HG03139 (cell line): Measurements from ENCODE around the gene GHR.

ENCODE experiments used
- ATAC-seq: cut with Tn5 transposase; IDR thresholded peaks from one replicate; pipeline ENCODE4 v1.9.1; 2021; ENCODE audit not compliant: unreplicated experiment

GHR gene

DNA sequence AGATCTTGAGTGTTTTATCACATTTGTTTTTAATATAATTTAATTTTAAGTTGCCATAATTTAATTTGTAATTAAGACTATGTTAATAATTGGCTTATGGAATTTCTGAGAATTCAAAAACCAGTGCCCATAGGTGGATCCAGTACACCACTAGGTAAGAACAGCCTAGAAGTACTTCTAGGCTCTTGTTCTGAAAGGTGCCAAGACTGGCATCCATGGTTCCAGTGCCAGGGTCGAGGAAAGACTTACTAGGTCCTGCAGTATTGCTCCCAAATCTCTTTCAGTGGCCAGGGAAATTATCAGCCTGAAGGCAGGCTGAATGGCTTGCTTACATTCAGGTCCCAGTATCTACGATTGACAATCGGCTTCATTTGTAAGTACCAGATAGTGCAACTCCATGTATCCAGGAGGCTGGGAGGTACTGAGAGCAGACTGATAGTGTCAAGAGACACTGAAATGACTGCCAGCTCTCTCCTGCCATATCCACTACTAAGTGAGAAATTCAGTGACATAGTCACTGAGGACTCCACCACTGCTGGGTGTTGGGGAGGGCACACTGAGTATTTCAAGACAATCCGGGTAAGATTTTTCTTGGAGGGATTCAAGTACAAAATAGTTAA lies 174.2 kb downstream of the GHR start:
- ATAC-seq = no peak

DNA sequence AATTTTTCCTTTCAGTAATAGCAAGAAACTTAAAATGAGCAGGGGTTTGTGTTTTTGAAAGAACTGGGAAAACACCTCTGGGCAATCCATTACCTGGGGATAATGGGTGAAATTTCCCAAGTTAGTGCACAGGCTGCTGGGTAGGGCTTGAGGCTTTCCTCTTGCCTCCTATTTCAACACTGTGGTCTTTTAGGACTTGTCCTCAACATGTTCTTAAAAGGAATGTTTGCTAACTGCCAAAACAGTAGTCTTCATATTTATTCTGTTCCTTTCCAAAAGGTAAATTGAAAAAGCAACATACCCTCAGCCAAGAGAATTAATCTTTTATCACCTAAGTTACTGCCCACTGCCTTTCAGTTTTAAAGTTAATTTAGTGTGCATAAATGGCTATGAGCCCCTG lies 175.1 kb downstream of the GHR start:
- no peak for ATAC-seq

DNA sequence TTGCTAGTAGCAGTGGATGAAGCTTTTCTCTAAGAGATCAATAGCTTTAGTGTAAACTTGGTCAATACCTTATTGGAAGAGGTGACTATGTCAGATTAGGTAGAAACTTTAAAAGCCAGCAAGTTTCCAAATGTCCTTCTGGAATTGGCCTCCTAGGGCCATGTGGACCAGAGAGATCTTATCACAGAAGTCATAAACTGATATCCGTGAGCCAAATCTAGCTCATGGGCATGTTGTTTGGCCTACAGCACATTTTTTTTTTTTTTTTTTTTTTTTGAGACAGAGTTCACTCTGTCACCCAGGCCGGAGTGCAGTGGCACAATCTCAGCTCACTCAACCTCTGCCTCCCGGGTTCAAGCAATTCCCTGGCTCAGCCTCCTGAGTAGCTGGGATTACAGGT lies 175.9 kb downstream of the GHR start:
- no peak for ATAC-seq

DNA sequence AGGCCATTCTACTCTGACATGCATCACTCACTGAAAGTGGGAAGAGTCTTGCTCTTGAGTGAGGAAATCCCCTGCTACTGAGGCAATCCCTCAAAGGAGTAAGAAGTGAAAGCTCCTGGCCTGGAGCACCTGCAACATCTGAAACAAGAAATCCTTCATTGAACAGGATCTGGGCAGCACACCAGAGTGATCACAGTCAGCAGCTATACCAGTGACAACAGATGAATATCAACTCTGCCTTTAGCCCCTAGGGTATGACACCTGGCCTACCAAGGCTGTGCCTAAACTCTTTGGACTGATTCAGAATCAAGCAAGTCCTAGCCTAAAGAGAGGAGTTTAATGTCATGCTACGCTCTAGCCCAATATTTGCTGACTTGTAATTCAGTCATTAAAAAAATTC lies 177.2 kb downstream of the GHR start:
- no peak for ATAC-seq

DNA sequence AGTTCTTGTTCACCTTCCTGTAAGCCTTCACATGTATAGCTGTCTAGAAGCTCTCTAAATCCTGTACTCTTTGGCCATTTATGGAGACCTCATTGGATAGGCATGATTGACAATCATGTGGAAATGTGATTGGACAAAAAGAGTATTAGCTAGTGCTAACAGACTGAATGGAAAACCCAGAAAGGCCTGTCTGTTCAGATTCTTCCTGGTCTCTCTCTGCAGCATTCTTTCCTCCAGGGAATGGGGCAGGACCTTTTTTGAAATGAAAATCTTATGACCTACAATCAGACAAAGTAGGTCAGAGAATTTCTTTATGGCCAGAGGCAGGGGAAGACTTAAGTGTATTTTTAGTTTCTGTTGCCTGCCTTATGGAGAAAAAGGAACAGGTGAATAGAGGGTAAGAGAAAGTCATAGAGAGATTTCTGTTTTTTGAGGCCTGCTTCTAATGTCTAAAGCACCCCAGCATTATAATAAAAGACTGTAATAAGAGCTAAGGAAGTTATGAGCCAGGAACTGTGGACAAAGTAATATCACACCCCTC lies 181.0 kb downstream of the GHR start:
- ATAC-seq = no peak

DNA sequence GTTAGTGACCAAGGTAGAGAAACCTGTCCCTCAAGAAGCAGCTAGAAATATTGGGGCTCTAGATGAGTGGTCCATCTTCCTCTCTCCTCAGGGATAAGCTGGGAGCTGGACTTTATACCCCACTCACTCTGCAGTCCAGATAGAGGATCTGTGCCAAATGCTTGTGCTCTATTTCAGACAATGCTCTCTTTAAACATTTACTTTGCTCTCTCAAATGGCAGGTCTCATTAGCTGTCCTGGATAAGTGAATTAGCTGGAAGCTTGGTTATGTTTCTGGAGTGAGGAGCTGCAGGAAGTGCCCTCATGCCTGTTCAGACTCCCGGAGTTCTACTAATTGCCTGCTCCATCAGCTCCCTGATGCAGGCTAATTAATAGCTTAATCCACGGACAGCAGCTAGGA lies 182.3 kb downstream of the GHR start:
- ATAC-seq = no peak

DNA sequence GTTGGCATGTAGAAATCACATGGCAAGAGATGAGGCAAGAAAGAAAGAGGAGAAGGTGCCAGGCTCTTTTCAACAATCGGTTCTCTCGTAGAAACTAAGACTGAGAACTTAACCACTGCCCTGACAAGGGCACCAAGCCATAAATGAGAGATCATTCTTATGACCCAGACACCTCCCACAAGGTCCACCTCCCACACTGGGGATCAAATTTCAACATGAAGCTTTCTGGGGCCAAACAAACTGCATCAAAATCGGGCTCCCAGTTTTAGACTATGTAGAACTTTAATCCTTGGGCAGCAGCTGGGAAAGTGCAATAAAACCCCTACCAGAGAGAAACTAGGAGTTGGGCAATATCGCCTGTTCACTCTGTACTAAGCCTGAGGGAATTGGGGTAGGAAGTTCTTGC lies 183.2 kb downstream of the GHR start:
- ATAC-seq = no peak

DNA sequence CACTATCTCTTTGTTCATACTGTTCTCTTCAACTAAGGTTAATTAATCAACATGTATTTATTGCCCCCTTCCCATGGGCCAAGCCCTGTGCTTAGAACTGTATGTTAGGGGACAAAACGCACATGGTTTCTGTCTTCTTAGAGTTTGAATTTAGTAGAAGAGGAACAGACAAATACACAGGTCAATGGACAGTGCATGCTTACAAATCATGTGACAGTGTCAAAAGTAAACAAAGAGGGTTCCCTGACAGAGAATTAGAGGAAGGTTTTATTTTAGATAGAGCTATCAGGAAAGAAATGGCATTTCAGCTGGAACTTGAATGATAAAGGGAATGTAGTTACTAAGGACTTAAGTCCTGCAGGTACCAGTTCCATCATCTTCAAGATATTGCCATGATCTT lies 188.2 kb downstream of the GHR start:
- no peak for ATAC-seq

DNA sequence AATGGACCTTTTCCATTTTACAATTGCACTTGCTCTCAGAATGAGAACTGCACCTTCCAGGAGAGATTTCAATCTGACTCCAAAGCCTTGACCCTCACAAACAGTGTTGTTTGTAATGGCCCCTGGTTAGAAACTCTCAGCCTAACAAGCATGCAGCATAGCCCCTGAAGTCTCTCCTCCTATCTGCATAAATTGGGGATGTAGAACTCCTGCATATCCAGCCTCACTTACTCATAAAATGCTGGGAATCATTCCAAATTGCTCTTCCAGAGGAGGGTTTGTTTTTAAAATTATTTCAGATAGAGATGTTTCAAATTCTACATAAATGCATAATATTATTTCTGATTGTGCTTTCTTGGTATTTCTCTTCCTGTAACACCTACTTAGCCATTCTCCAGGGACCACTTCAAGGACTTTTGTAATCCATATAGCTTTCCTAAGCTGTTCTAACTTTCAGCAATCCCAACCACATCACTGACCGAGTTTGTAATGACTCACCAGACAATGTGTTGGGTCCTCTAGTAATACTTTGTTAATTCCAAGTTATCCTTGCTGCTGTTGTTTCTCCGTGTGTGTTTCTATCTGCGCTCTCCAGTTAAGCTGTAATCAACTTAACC lies 189.6 kb downstream of the GHR start:
- ATAC-seq = no peak

DNA sequence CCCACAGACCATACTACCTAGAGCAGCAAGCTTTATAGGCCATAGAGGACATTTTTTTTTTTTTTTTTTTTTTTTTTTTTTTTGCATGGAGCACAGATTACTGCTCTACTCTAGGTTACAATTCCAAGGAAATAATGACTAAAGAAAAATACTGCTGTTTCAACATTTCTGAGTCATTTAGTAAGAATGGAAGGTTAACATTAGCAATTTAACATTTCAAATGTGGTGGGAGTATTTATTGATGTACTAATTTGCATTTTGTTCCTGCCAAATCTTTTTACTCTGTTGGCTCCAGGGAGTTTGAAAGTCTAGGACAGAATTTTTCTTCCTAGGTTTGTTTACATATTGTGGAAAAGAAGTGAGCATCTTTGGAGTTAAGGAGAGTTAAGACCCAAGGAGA lies 191.3 kb downstream of the GHR start:
- no peak for ATAC-seq

DNA sequence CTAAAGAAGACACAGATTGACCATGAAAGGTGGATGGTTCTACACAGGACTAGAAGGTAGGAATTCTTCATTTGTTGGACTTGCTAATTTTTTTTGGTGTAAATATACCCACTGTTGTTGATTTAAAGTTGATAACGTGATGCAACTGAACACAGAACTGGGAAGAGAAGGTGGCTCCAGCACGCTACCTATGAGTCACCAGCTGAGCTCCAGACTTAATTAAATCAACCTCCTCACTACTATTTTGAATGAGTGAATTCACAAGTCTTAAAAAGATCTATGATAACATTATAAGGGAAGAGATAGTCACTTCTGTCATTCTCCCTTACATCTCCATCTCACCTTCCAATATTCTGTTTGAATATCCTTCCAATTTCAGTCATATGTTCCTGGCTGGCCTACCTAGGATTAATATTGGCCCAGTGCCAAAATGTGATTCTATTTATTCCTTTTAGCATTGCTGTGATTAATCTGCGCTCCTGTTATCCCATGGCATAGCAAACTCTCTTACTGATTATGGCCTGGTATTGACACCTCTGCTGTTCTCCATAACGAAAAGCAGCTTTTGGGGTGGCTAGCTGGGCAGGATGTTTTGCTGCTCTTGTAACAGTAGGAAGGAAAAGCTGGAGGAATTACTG lies 197.5 kb downstream of the GHR start:
- no peak for ATAC-seq

DNA sequence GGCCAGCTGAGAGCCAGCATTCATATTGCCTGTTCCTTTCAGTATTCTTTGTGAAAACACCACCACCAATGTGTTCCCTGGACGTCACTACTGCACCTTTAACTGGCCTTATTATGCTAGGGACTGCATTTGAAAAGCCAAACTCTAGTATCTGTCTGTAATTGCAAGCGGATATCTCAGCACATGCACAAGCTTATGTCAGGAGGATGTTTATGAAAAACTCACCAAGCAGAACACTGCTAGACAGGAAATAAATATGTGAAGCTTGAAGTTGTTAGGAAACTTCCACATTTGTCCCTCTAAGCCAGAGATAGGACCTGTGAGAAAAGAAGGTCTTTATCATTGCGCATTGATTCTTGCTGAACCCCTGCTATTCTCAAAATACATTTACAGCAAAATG lies 198.0 kb downstream of the GHR start:
- no peak for ATAC-seq

DNA sequence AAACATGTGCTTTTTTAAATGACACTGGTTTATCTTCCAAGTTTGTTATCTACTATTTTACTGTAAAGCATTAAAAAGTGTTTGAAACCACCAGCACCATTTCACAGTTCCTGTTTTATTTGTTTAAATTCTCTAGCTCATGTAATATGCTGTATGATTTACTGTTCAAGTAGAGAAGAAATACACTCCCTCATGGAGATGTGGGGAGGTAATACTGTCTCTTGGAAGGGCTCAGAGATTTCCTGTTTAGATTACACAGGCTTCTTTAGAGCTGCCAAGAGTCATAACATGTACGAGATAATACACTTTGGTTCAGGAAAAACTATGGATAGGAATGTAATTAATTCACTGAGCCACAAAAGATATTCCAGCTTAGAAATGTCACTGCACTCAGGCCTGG lies 198.4 kb downstream of the GHR start:
- no peak for ATAC-seq

DNA sequence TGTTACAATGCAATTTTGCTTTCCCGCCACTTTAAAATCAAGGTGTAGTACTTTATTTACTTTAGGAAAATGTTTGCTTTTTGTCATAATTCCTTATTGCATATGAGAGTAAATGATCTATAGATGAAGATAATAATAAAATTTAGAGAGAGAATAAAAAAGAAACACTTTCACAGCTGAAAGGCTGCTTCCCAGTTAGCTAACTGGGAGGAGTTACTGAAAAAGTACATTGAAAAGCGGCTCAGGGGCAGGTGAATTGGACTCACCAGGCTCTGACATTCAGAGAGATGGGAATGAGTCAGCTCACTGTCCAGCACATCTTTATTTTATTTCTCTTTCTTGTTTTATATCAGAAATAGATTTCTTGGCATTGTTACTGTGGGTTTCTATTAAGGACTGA lies 201.7 kb downstream of the GHR start:
- no peak for ATAC-seq

DNA sequence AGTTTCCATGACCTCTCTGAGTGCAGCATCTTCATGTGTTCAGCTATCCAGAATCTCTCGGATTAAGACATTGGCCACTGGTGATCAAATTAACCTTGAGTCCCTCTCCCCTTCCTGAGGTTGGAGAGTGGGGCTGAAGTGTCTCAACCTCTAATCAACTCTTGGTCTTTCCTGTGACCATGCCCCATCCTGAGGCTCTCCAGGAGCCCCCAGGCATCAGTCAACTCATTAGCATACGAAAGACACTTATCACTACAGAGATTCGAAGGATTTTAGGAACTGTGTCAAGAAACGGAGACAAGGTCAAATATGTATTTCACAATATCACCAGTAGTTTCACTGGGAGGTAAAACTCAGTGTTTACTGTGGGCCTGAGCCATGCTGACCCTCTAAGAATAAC lies 203.2 kb downstream of the GHR start:
- ATAC-seq = no peak

DNA sequence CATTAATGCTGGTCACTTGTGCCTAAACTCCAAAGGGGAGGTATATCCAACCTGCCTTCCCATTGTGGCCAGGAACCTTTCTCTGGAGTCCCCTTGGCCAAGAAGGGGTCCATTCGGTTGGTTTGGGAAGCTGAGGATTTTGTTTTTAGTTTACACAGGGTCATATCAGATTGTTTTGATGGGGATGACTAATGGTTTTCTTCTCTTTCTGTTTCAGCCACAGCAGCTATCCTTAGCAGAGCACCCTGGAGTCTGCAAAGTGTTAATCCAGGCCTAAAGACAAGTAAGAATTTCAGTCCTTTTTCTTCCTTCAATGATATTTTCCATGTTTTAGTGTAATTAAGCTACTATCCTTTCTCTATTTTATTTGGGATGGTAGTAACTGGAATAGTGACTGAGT lies 205.6 kb downstream of the GHR start:
- no peak for ATAC-seq

DNA sequence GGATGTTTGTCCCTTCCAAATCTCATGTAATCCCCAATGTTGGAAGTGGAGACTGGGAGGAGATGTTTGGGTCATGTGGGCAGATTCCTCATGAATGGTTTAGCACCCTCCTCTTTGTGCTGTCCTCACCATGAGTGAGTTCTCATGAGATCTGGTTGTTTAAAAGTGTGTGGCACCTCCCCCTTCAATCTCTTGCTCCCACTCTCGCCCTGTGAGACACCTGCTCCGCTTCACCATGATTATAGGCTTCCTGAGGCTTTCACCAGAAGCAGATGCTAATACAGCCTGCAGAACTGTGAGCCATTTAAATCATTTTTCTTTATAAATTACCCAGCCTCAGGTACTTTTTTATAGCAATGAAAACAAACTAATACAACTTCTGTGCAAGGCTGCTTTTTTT lies 206.0 kb downstream of the GHR start:
- ATAC-seq = no peak

DNA sequence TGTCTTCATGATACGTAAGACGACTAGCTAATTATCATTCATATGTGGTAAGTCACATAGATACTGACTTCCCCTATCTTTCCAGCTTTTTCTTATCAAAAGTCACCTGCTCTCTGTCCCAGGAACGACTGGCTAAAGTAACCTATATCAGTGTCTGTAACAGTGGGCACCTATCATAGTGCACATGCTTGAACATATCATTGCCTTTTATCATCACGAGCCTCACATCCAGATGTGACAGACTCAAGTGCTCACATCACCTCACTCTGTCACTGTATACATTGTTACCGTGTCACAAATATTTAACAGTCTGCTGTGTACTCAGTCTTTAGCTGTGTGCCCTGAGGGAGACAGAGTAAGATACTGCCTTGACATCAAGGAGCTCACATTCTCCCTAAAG lies 208.0 kb downstream of the GHR start:
- no peak for ATAC-seq

DNA sequence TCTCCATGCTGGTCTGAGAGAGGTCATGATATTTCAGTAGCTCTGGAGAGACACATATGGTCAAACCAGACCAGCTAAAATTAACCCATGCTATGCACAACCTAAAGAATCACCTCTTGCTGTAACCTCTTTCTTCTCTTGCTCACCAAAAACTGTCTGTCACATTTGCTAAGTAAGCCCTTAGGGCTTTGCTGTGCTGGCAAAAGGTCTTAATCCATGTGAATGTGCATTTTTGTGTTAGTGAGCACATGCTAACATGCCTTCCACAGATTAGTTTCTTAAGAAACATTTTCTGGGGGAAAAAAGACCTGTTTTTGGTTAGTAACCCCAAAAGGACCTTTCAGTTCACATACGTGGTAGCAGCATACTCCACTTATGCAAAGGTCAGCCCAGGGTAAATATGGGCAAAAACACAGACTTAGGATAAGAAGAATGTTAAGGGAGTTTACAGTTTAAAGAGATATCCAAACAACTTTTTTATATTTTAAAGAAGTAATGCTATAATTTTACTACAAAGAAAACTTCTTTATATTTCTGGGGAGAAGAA lies 209.2 kb downstream of the GHR start:
- ATAC-seq = no peak

DNA sequence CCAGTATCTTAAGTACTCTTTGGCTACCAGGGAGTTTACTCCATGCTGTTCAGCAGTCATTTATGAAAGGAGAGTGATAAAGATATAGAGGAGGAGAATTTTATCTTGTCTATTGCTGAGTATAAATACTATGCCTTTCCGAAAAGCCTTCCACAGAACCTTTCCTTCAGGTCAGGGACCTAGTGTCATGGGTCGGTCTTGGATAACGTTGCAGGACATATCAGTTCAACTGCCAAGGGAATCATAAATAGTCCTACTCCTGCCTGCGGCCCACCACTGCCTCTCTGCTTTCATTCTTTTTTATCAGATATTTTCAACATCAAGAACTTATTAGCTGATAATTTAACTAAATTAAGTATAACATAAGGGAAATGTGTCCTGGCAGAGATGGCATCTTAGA lies 211.3 kb downstream of the GHR start:
- ATAC-seq = no peak

DNA sequence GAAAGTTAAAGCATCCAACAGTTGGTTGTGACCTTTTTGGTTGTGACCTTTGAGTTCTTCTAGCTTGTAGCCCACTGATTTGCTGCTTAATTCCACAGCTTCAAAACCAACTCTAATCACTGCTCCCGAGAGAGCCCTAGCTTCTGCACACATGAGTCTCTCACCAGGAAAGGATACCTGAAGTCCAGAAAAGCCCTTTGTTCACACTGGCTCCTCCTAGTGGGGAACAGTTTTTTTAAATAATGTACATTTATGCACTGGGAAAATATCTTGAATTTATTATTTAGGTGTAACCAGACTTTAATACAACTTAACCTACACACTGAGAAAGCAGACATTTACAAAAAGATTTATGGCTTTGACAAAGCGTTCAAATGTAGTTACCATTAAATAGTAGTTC lies 213.2 kb downstream of the GHR start:
- ATAC-seq = no peak

DNA sequence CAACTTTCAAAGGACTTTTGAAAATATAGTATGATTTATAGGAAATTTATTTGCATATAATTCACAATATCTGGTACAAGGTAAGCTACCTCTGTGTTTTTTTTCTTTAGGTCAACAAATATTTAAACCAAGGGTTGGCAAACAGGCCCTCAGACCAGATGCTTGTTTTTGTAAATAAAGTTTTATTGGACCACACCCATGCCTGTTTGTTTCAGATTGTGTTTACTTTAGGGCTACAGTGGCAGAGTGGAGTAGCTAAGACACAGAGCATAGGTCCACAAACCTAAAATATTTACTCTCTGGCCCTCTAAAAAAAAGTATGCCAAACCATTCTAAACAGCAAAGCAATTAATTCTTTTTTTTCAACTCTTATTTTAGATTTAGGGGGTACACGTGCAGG lies 213.7 kb downstream of the GHR start:
- no peak for ATAC-seq
